OCI-LY7 (cell line): ENCODE measurements around the gene MED14.

Experiments used
- EZH2phosphoT487 ChIP-seq: fragments of 200-600 bp; sonication (generic); IDR thresholded peaks from 2 replicates; pipeline ENCODE4 v1.6.1; 2018; ENCODE audit warnings: low read depth, borderline replicate concordance, mild to moderate bottlenecking, mixed run types, antibody characterized with exemption, low read length, moderate library complexity, mixed read lengths
- TF ChIP-seq, protein P1 (sequence below): fragments of 200-600 bp; sonication (generic); conservative IDR thresholded peaks from 2 replicates; pipeline ENCODE4 v1.5.1; 2014; ENCODE audit warnings: mild to moderate bottlenecking, antibody characterized with exemption, low read length, moderate library complexity, mixed read lengths

DNA sequence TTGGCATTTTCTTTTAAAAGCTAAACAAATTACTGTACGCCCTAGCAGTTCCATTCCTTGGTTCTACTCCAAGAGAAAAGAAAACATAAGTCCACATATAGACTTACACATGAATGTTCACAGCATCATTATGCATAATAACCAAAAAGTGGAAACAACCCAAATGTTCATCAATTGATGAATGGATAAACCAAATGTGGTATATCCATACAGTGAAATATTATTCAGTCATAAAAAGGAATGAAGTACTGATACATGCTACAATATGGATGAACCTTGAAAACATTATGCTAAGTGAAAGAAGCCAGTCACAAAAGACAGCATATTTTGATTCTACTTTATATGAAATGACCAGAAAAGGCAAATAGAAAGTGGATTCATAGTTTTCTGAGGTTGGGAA lies 36.5 kb downstream of the MED14 start:
- TF ChIP-seq, protein P1, sequence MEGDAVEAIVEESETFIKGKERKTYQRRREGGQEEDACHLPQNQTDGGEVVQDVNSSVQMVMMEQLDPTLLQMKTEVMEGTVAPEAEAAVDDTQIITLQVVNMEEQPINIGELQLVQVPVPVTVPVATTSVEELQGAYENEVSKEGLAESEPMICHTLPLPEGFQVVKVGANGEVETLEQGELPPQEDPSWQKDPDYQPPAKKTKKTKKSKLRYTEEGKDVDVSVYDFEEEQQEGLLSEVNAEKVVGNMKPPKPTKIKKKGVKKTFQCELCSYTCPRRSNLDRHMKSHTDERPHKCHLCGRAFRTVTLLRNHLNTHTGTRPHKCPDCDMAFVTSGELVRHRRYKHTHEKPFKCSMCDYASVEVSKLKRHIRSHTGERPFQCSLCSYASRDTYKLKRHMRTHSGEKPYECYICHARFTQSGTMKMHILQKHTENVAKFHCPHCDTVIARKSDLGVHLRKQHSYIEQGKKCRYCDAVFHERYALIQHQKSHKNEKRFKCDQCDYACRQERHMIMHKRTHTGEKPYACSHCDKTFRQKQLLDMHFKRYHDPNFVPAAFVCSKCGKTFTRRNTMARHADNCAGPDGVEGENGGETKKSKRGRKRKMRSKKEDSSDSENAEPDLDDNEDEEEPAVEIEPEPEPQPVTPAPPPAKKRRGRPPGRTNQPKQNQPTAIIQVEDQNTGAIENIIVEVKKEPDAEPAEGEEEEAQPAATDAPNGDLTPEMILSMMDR, result no peak
- TF ChIP-seq EZH2phosphoT487, result no peak
